Activated naive CD4-positive, alpha-beta T cell (primary cell): Measurements from ENCODE around the gene TMCO2.
A peak's percentile ranks its signal among the peaks of the same experiment; 100 is the strongest.

Experiments used
- DNase-seq, 4 experiments: peaks; one replicate each; lab custom pipeline; 2025; lab: John Stamatoyannopoulos, UW

Gene TMCO2

DNA sequence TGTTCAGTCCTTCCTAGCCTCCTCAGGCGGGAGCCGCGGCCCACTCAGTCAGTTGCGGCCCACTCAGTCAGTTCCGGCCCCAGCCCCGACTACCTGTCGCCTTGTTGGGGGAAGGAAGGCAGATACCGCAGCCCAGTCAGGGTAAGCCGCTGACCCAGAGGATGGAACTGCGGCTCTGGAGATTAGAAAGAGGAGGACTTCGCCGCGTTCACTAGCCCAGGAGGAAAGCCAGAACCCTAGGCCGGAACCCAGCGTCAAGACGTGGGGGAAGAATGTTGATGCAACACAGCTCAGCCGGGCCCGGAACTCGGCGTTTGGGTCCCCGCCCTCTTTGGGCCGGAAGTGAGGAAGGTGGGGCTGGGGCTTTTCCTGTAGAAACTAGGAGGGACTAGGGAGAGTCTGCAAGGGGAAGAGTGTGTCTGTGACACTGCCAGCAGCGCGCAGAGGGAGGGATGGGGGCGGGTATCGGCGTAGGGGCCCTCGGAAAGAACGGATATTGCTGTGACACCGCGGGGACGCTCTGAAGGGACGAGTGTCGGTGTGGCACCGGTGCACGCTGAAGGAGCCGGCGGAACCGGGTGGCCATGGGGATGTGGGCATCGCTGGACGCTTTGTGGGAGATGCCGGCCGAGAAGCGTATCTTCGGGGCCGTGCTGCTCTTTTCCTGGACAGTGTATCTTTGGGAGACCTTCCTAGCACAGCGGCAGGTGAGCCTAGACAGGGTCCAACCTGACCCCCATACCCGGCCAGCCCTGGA is 10.1 kb downstream of the TMCO2 start, which contains the start of gene ZMPSTE24:
ZMPSTE24 (plus strand) TSS at position 549 of the 757 bp plus-strand sequence; CDS start at position 585, 36 bp downstream.
- DNase-seq = peak; percentile 87 to 91 (median 90)

DNA sequence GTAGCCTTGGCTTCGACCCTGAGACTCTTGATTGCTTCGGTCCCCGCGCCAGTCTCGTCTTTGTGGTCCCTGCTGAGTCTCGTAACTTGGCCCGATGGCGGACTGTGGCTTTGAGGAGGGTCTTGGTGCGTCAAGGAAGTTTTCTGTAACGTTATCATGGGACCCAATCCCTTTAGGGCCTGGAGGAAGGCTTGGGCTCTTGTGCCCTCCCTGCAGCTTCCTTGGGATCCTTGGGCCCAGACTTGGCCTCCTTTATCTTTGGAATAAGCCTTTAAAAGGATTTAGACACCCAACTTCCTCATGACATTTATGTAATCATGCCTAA is 10.7 kb downstream of the TMCO2 start:
- DNase-seq = no peak

GRCh38 chr1:40264354-40264781 is 16.6 kb downstream of the TMCO2 start:
- no peak for DNase-seq

DNA sequence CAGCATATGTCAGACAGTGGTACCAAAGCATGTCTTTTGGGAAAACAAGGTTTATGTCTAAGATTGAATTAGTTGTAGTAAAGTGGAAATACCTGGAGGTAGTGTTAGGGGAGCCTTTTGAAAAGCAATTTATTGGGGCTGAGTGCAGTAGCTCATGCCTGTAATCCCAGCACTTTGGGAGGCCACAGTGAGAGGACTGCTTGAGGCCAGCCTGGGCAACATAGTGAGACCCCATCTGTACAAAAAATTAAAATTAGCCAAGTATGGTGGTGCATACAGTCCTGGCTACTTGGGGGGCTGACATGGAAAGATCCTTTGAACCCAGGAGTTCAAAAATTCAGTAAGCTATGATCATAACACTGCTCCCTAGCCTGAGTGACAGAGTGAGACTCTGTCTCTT is 17.6 kb downstream of the TMCO2 start:
- no peak for DNase-seq

- no peak for DNase-seq
These were observed 18.2 kb downstream of the TMCO2 start for GRCh38 chr1:40265919-40266318.

- no peak for DNase-seq
These were observed 19.2 kb downstream of the TMCO2 start for GRCh38 chr1:40266786-40267535.

- no peak for DNase-seq
These were observed 20.0 kb downstream of the TMCO2 start for GRCh38 chr1:40267767-40268187.

GRCh38 chr1:40268211-40268610 is 20.5 kb downstream of the TMCO2 start:
- DNase-seq = no peak

DNA sequence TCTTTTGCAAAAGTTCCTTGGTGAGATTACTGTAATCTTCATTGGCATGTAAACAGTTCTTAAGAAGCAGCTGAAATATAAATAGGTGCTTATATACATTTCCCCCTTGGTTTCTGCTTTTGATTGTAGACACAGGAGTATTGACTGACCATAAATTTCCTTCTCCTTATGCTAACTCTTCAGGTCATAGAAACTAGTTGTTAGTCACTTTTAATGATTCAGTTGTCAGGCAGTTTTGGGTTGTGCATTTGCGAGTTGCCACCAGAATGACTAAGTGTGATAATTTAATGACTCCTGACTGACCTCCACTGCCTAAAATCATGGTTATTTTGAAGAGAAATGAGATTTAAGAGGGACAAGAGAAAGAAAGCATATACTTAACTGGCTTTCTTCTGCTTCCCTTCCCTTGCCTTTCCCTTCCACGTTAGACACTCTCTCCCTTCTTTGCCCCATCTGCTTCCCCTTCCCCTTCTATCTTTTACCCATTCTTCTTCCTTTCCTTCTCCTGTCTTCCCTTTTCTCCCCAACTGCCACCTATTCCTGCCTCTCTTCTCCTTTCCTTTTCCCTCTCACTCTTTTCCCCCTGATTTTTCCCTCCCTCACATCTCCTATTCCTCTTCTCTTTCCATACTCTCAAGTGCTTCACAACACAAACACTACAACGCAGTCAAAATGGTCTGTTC is 22.6 kb downstream of the TMCO2 start:
- DNase-seq = no peak

DNA sequence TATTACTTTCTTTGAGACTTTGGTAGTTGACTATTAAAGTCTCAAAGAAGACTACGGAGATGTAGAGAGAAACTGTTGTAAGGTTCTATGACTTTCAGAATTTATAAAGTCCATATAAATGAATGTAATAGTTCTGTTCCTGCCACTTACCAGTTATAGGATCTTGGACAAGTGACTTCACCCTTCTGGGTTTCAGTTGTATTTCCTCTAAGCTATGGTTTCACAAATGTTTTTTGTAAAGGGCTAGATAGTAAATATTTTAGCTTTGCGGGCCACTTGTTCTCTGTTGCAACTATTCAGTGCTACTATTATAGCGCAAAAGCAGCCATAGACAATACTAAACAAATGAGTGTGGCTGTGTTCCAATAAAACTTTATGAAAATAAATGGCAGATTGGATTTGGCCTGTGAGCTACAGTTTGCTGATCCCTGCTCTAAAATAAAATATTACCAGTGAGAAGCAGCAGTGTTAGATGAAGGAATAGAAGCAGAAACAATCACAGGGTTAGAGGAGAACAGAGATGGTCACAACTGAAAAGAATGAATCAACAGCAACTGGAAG is 25.0 kb downstream of the TMCO2 start:
- no peak for DNase-seq

DNA sequence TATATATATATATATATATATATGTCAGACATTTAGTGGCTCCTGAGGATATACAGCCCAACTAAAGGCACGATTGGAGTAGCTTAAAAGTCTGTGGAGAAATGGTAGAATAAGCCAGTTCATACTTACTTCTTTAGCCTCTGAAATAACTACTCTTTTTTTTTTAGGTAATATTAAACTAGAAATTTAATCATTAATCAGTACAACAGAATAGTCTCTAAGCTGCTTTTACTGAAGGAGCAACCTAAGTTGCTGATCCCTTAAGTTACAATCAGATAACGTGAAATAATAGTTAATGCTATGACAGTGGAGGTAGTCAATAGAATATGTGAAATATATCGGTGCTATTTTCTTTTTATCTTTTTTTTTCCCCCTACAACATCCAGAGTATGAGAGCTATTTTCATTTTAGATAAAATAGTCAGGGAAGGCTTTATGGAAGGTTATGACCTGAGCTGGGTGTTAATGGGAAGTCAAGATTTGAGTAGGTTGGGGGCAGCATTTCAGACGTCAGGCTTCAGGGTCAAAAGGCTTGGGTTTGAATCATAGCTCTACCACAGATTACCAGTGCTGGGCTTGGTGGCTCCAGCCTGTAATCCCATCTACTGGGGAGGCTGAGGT is 25.9 kb downstream of the TMCO2 start:
- no peak for DNase-seq

DNA sequence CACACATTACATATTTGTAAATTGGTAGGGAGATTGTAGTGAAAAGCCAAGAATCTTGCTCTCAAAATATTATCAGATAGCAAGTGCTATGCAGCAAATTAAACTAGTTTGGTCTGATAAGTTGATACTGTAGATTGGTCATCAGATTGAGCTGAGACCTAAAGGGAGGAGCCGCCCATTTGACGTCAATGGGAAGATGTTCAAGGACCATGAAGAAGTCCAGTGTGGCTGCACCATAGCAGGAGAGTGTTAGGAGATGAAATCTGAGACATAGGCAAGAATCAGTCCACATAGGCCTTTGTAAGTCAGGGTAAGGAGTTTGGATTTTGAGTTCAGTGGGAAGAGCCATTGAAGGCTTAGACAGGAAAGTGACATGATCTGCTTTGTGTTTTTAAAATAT is 26.6 kb downstream of the TMCO2 start:
- DNase-seq = no peak

GRCh38 chr1:40276122-40276521 is 28.4 kb downstream of the TMCO2 start:
- DNase-seq = no peak

GRCh38 chr1:40281853-40282252 is 34.1 kb downstream of the TMCO2 start:
- DNase-seq = no peak

DNA sequence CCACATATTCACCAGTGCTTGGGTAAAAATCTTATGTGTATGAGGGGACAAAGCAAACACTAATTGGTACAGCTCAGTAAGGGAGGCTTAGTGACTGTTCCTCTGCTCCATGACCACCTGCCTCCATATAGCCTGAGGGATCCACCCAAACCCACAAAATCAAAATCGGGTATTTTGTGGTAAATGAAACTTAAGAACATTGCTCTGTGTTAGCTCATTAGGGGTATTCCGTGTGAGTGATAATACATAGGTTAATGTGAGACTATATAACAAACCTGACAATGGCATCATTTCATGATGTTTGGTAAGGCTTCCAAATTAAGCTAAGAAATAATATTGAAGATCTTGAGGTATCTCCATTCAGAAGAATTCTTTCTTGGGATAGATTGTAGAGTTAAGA is 43.6 kb downstream of the TMCO2 start:
- no peak for DNase-seq

DNA sequence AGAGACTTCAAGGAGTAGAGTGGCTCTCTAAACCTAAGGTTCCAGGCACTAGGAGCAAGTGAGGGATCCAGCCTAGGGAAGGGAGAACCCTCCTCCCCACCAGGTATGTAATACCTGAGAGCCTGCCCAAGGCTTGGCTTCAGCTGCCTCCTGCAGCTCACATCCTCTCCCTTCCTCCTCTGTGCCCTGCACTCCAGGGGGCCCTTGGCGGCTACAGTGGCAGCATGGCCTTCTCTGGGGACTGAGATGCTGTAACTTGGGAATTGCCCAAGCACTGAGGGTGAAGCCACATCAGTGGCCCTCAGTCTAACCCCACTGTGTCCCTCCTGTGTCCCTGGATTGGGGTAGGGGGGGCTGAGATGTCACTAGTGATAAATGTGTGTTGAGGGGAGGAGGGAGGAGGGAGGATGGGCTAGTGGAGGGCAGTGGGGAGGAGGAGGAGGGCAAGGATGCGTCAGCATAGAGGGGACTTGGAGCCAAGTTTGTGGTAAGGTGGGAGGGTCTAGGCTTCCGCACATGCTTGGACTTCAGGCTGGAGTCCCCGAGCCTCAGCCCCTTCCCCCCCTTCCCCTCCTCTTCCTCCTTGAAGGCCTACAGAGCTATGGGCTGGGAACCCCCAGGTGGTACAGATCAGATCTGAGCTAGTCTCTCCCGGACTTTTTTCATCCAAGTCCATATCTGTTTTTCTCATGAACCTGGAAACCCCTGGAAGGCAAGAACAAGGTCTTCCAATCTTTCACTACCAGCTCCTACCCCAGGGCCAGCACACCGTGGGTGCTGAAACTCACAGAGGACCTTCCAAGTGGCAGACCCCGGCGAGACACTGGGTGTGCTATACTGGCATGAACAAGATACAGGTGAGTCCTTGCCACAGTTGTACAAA is 51.9 kb downstream of the TMCO2 start:
- DNase-seq = no peak

DNA sequence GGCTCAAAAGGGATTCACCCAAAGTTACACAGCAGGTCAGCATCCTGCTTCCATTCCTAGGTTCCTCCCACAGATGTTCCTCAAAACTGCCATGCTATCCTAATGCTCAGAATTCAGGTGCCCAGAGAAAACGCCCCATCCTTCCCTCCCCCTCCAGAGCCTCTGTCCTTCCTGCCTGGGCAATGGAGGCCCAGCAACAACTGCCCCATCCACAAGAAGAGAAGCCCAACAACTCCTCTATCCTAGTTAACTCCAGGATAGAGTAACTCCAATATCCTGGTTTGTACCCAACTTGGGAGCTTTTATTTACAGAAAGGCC is 52.5 kb downstream of the TMCO2 start:
- no peak for DNase-seq

GRCh38 chr1:40300651-40301050 is 52.9 kb downstream of the TMCO2 start:
- DNase-seq = no peak

GRCh38 chr1:40301066-40301465 is 53.3 kb downstream of the TMCO2 start:
- no peak for DNase-seq
